ENCODE data around the gene FIZ1. TPM values are rescaled to one million over a fixed set of nuclear protein-coding genes. Genes with fewer than 3 reads are reported as not detected.

Gene FIZ1
- total and polyA plus RNA-seq, 12 donors = 4.4 to 19.7 (median 10.4) TPM

- Histone ChIP-seq H3K4me3 (no peak overlapping the region), H3K36me3 (replicated peaks in 1 of 2) (no peaks in the 10 kb centered on the region), H3K4me1 (replicated peaks in 1 of 2) (peaks cover 0 to 5% of the 10 kb centered on the region in 2 donors), H3K27me3 (peaks cover 10% of the 10 kb centered on the region), H3K9me3 (replicated peaks in 1 of 3) (no peaks in the 10 kb centered on the region), H3K27ac (peak overlapping the region in 2 of 5 donors; percentile 22 to 30)
- intact Hi-C loops (cut with DNase I) = no loop called here
- TF ChIP-seq, protein P1, sequence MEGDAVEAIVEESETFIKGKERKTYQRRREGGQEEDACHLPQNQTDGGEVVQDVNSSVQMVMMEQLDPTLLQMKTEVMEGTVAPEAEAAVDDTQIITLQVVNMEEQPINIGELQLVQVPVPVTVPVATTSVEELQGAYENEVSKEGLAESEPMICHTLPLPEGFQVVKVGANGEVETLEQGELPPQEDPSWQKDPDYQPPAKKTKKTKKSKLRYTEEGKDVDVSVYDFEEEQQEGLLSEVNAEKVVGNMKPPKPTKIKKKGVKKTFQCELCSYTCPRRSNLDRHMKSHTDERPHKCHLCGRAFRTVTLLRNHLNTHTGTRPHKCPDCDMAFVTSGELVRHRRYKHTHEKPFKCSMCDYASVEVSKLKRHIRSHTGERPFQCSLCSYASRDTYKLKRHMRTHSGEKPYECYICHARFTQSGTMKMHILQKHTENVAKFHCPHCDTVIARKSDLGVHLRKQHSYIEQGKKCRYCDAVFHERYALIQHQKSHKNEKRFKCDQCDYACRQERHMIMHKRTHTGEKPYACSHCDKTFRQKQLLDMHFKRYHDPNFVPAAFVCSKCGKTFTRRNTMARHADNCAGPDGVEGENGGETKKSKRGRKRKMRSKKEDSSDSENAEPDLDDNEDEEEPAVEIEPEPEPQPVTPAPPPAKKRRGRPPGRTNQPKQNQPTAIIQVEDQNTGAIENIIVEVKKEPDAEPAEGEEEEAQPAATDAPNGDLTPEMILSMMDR (IDR thresholded peaks at IDR 0.05) = no peak
- no peak for TF ChIP-seq POLR2A (IDR thresholded peaks at IDR 0.05)
- 57 to 74% (median 65%) methylated on average over 10 to 11 of the region's 11 CpGs for WGBS, 4 donors
- DNase-seq = no peak
These were observed 53.3 kb downstream of the FIZ1 start for GRCh38 chr19:55546011-55546410.

DNA sequence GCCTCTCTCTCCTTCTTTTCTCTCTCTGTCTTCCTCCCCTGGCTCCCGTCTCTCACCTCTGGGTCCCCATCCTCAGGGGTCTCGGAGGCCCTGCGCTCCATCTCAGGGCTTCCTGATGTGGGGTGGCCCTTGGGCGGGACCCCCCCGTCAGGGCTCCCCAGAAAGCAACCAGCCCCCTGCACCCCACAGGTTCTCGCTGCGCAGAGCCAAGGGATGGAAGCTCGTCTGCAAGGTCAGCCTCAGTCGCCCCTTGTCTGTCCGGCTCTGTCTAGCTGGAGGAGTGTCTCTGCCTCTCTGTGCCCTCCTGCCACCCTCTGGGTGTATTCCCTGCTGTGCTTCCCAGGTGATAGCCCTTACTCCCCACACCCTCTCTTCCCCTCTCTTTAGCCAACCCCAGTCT is 53.9 kb downstream of the FIZ1 start, which contains the start of gene SBK3:
TSS of gene SBK3 (minus strand) at position 101 of the 400 bp plus-strand sequence. CDS start at position 101, 0 bp downstream.
- TF ChIP-seq, protein P1 (IDR thresholded peaks at IDR 0.05) = no peak
- no peak for TF ChIP-seq POLR2A (IDR thresholded peaks at IDR 0.05)
- peak within 1 kb of the TSS in 2 of 5 donors; percentile 22 to 30 for H3K27ac ChIP-seq
- peaks cover 8% of the 10 kb centered on the region for H3K27me3 ChIP-seq
- no peaks in the 10 kb centered on the region for H3K36me3 ChIP-seq (replicated peaks in 1 of 2)
- H3K9me3 ChIP-seq (replicated peaks in 1 of 3) = no peaks in the 10 kb centered on the region
- WGBS, 4 donors = 69 to 82% (median 76%) methylated on average over 10 of the region's 10 CpGs
- no peak for DNase-seq
- intact Hi-C loops (cut with DNase I) = no loop called here
- H3K4me3 ChIP-seq = no peak within 1 kb of the TSS
- H3K4me1 ChIP-seq (replicated peaks in 1 of 2) = peaks cover 0 to 5% of the 10 kb centered on the region in 2 donors

DNA sequence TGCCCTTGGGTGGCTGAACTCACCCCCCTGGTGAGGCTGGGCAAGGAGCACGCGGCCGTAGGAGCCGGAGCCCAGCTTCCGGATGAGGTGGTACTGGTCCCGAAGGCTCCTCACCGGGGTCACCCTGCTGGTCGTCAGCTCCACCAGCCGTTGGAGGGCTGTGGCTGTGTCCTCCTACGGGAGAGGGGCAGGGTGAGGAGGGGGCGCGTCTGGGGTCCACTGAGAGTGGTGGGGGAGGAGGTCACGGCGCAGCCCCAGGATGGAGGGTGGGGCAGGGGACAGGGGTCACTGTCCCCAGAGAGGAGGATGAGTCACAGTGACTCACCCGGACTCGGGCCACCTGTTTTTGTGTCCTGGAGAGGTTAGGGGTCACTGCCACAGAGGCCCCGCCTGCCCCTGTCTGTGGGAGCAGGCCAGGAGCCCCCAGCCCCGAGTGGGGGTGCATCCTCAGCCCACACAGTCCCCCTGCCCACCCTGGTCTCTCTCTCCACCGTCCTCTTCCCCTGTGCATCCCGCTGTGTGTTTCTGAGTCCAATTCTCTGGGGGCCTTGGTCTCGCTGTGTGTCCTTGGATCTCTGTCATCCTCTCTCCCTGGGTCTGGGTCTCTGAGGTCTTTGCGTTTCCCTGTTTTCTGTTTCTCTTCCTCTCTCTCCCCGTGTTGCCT is 54.4 kb downstream of the FIZ1 start:
- DNase-seq = no peak
- H3K27ac ChIP-seq = no peak overlapping the region
- H3K27me3 ChIP-seq = peaks cover 4% of the 10 kb centered on the region
- H3K4me3 ChIP-seq = no peak overlapping the region
- intact Hi-C loops (cut with DNase I) = no loop called here
- peaks cover 0 to 5% of the 10 kb centered on the region in 2 donors for H3K4me1 ChIP-seq (replicated peaks in 1 of 2)
- TF ChIP-seq POLR2A (IDR thresholded peaks at IDR 0.05) = no peak
- TF ChIP-seq, protein P1 (IDR thresholded peaks at IDR 0.05) = no peak
- no peaks in the 10 kb centered on the region for H3K36me3 ChIP-seq (replicated peaks in 1 of 2)
- no peaks in the 10 kb centered on the region for H3K9me3 ChIP-seq (replicated peaks in 1 of 3)
- WGBS, 4 donors = 40 to 66% (median 58%) methylated on average over 5 to 23 of the region's 23 CpGs

DNA sequence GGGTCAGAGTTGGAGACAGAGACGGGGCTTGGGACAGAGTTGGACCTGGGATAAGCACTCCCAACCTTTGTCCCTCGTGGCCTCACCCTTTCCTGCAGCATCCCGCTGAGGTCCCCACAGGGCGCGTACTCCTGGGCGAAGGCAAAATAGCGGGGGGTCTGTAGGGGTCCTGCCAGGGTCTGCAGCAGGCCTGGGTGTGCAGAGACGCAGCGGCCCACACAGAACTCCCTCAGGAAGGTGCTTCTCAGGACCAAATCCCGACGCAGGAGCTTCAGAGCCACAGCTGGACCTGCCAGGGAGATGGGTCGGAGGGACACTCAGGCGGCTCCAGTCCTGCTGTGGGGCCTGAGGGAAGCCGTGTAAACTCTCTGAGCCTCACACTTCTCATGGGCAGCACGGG is 55.3 kb downstream of the FIZ1 start:
- no peak overlapping the region for H3K4me3 ChIP-seq
- H3K27ac ChIP-seq = no peak overlapping the region
- WGBS, 4 donors = 81 to 84% (median 83%) methylated on average over 8 to 15 of the region's 15 CpGs
- TF ChIP-seq, protein P1 (IDR thresholded peaks at IDR 0.05) = no peak
- no peak for TF ChIP-seq POLR2A (IDR thresholded peaks at IDR 0.05)
- peaks cover 5% of the 10 kb centered on the region for H3K27me3 ChIP-seq
- H3K9me3 ChIP-seq (replicated peaks in 1 of 3) = no peaks in the 10 kb centered on the region
- no peaks in the 10 kb centered on the region for H3K36me3 ChIP-seq (replicated peaks in 1 of 2)
- no peak for DNase-seq
- H3K4me1 ChIP-seq (replicated peaks in 1 of 2) = peaks cover 0 to 5% of the 10 kb centered on the region in 2 donors
- intact Hi-C loops (cut with DNase I) = no loop called here
